C4-2B (cell line): ENCODE measurements around the gene BRINP1.

Experiments
- H3K27ac ChIP-seq: fragments of 450-650 bp; 2 replicates; pipeline ENCODE4 v1.5.1; 2017
- ZFX ChIP-seq: fragments of 450-650 bp; IDR thresholded peaks from 2 replicates; pipeline ENCODE4 v1.6.1; 2017
- TF ChIP-seq, protein P1 (sequence below): fragments of 450-650 bp; conservative IDR thresholded peaks from 2 replicates; pipeline ENCODE4 v1.5.1; 2017; ENCODE audit warnings: mild to moderate bottlenecking

Gene BRINP1

GRCh38 chr9:119167876-119168275, 201.4 kb downstream of the BRINP1 start:
- TF ChIP-seq, protein P1, sequence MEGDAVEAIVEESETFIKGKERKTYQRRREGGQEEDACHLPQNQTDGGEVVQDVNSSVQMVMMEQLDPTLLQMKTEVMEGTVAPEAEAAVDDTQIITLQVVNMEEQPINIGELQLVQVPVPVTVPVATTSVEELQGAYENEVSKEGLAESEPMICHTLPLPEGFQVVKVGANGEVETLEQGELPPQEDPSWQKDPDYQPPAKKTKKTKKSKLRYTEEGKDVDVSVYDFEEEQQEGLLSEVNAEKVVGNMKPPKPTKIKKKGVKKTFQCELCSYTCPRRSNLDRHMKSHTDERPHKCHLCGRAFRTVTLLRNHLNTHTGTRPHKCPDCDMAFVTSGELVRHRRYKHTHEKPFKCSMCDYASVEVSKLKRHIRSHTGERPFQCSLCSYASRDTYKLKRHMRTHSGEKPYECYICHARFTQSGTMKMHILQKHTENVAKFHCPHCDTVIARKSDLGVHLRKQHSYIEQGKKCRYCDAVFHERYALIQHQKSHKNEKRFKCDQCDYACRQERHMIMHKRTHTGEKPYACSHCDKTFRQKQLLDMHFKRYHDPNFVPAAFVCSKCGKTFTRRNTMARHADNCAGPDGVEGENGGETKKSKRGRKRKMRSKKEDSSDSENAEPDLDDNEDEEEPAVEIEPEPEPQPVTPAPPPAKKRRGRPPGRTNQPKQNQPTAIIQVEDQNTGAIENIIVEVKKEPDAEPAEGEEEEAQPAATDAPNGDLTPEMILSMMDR = no peak
- TF ChIP-seq ZFX = no peak

GRCh38 chr9:119167267-119167666, 202.0 kb downstream of the BRINP1 start:
- no peak overlapping the region for H3K27ac ChIP-seq
- TF ChIP-seq, protein P1 = no peak
- TF ChIP-seq ZFX = no peak

More at GRCh38 chr9:119167876-119168275, 201.4 kb downstream of the BRINP1 start:
- no peak overlapping the region for H3K27ac ChIP-seq

DNA sequence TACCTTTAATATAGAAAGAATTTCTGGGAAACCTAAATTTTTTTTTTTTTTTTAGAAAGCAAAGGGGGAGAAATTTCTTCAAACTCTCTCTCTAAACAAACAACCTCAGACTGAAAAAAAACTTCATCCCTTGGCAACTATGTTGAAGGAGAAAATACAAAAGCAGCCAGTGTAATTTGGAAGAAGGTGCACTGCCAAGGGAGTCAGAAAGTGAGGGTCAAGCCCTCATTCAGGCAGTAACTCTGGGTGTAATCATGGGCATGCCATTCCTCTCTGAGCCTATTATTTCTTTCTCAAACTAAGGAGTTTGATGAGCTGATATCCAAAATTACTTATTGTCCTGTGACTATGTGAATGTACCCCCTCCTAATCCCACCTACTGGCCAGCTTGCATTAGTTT, 203.1 kb downstream of the BRINP1 start:
- no peak overlapping the region for H3K27ac ChIP-seq
- TF ChIP-seq ZFX = no peak
- TF ChIP-seq, protein P1 = no peak

GRCh38 chr9:119165131-119165530, 204.1 kb downstream of the BRINP1 start:
- no peak overlapping the region for H3K27ac ChIP-seq
- TF ChIP-seq, protein P1 = no peak
- TF ChIP-seq ZFX = no peak

- no peak overlapping the region for H3K27ac ChIP-seq
- TF ChIP-seq, protein P1 = no peak
- no peak for TF ChIP-seq ZFX
Measured at GRCh38 chr9:119164716-119165115, 204.5 kb downstream of the BRINP1 start.

GRCh38 chr9:119160551-119160950, 208.7 kb downstream of the BRINP1 start:
- no peak overlapping the region for H3K27ac ChIP-seq
- no peak for TF ChIP-seq ZFX
- TF ChIP-seq, protein P1 = no peak

- no peak for TF ChIP-seq ZFX
- TF ChIP-seq, protein P1 = no peak
- no peak overlapping the region for H3K27ac ChIP-seq
Measured at GRCh38 chr9:119159386-119159785, 209.8 kb downstream of the BRINP1 start.
